Measurements from ENCODE around the gene CPHXL2.
A peak's percentile ranks its signal among the peaks of the same experiment; 100 is the strongest.

The CPHXL2 gene

DNA sequence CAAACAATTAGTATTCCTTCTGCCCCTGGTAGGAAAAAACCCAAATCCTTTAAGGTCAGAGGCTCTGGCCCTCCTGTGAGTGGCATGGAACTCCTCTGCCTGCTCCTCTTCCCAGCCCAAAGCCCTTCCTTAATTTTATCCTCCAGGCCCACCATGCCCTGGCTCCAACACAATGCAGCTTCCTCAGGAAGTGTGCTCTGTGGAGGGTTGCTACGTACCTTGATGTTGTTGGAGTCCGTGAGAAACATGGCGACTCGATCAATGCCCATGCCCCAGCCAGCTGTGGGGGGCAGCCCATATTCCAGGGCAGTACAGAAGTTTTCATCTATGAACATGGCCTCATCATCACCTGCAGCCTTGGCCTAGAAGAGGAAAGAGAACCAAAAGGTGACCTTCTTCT is 48.5 kb downstream of the CPHXL2 start:
- TF ChIP-seq, protein P1, sequence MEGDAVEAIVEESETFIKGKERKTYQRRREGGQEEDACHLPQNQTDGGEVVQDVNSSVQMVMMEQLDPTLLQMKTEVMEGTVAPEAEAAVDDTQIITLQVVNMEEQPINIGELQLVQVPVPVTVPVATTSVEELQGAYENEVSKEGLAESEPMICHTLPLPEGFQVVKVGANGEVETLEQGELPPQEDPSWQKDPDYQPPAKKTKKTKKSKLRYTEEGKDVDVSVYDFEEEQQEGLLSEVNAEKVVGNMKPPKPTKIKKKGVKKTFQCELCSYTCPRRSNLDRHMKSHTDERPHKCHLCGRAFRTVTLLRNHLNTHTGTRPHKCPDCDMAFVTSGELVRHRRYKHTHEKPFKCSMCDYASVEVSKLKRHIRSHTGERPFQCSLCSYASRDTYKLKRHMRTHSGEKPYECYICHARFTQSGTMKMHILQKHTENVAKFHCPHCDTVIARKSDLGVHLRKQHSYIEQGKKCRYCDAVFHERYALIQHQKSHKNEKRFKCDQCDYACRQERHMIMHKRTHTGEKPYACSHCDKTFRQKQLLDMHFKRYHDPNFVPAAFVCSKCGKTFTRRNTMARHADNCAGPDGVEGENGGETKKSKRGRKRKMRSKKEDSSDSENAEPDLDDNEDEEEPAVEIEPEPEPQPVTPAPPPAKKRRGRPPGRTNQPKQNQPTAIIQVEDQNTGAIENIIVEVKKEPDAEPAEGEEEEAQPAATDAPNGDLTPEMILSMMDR (IDR thresholded peaks at IDR 0.05; ENCODE audit: low read depth, low read length) = no peak
- no peak for DNase-seq (ENCODE audit: extremely low read depth, low read depth)

DNA sequence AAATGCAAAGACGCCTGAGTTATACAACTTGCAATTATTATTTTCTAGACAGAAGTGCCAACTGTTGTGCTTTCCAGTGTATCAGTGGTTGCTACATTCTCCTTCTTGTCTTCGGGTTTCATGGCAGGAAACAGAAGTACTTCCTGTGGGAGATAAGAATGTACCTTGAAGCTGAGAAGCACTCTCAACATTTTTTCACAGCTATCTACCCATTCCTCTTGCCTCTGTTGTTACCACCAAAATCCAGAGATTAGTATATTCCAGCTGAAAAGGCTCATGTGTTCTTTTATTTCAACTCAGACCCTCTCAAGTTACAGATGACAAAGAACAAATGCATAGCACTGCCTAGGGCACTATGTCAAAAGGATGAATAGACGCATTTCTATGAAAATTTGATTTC is 49.0 kb downstream of the CPHXL2 start:
- DNase-seq (ENCODE audit: extremely low read depth, low read depth) = no peak
- TF ChIP-seq, protein P1 (IDR thresholded peaks at IDR 0.05; ENCODE audit: low read depth, low read length) = no peak

DNA sequence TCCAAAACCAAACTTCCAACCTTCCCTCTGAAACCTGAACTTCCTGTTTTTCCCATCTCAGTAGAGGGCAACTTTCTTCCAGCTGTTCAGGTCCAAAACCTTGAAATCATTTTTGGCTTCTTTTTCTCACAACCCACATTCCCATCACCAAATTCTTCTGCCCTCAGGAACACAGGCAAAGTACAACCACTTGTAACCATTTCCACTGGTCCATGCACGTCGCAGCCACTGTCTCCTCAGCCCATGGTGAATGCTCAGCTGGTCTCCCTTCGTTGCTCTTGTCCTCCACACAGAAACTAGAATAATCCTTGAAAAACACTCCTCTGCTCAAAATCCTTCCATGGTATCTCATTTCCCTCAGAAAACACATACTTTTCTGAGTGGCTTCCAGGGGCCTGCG is 50.0 kb downstream of the CPHXL2 start:
- no peak for DNase-seq (ENCODE audit: extremely low read depth, low read depth)
- TF ChIP-seq, protein P1 (IDR thresholded peaks at IDR 0.05; ENCODE audit: low read depth, low read length) = no peak

DNA sequence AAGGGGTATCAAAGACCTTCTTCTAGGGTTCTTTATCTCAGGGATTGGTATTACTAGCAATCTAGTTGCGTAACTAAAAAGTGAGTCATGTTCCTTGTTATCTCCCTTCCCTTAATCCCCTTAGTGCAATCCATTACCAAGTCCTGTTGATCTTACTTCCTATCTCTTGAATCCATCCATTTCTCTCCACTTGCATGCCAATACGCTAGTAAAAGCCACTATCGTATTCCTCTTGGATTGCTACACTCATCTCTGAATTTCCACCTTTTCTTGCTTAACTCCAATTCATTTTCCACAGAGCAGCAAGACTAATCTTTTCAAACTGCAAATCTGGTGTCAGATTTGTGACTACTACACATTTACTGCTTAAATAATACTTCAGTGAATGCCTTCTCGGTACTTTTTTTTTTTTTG is 51.9 kb downstream of the CPHXL2 start:
- DNase-seq (ENCODE audit: extremely low read depth, low read depth) = no peak
- TF ChIP-seq, protein P1 (IDR thresholded peaks at IDR 0.05; ENCODE audit: low read depth, low read length) = no peak

- DNase-seq (ENCODE audit: extremely low read depth, low read depth) = peak; percentile 93
These were observed 53.8 kb downstream of the CPHXL2 start, which contains the start of gene ADAT1 for GRCh38 chr16:75622761-75623605. TSS of gene ADAT1 (minus strand) at chr16:75623281. CDS start at chr16:75620799, 2,482 bp downstream.

GRCh38 chr16:75621170-75621477 is 55.7 kb downstream of the CPHXL2 start:
- DNase-seq (ENCODE audit: extremely low read depth, low read depth) = no peak
- TF ChIP-seq, protein P1 (IDR thresholded peaks at IDR 0.05; ENCODE audit: low read depth, low read length) = peak; percentile 74

More at GRCh38 chr16:75622761-75623605, 53.8 kb downstream of the CPHXL2 start, which contains the start of gene ADAT1:
- TF ChIP-seq, protein P1 (IDR thresholded peaks at IDR 0.05; ENCODE audit: low read depth, low read length) = no peak

DNA sequence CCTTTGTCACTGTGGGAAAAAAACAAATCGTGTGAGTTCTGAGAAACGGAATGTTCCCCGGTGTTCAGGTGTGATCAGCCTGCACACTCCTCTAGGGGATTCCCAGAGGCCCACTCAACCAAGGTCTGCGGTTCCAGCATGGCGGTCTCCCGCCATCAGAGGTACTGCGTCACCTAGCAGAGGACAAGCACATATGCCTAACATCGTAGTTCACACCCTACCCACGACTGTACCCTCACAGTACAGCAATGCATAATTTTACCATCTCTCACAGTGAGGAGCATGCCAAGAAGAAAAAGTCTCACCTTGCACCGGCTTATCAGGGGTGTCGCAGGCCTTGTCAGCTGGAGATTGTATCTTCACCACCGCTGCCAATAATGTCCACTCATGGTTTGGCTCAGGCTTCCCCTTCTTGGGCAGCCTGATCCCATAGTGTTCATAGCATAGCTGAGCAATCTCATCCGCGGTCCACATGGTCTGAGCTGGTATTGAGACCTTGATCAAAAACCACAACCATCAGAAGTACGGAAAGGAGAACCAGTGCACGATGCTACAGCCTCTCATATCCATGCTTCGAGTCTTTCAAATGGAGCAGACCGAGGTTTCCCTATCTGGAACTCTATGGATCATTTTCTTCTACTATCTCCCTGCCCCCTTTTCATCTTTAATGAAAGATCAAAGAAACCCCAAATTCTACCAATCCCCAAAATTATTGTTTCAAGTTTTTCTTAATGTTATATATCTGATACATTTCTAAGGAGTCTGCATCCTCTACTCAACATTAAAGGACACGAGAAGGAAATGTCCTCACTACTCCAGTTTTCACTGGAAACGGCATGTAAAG is 56.3 kb downstream of the CPHXL2 start:
- no peak for DNase-seq (ENCODE audit: extremely low read depth, low read depth)

More for the DNA sequence above, 56.3 kb downstream of the CPHXL2 start:
- TF ChIP-seq, protein P1 (IDR thresholded peaks at IDR 0.05; ENCODE audit: low read depth, low read length) = no peak

Data from AG09319 (cell line).